Esophagus muscularis mucosa (tissue), 4 donors: ENCODE results near the gene SLCO2B1. TPM values are rescaled to one million over a fixed set of nuclear protein-coding genes. Genes with fewer than 3 reads are reported as not detected.

Experiments used
- DNase-seq: peaks from one replicate; pipeline ENCODE4 v3.0.0-alpha.2; 2017; ENCODE audit errors: extremely low spot score
- H3K27ac ChIP-seq, 4 donors: fragments of 200-600 bp; sonication (generic); replicated peaks in 1 of 4; 1 replicate in 3 of 4; 2 replicates in 1 of 4; pipeline ENCODE4 v1.5.1; 2016 to 2019; ENCODE audit warnings: mild to moderate bottlenecking in 1 of 4
- H3K27me3 ChIP-seq, 4 donors: fragments of 200-600 bp; sonication (generic); one replicate each; pipeline versions ENCODE4 v1.5.1 to v1.6.0; 2016 to 2019
- H3K36me3 ChIP-seq, 4 donors: fragments of 200-600 bp; sonication (generic); one replicate each; pipeline ENCODE4 v1.5.1; 2016 to 2019
- H3K4me1 ChIP-seq, 4 donors: fragments of 200-600 bp; sonication (generic); one replicate each; pipeline ENCODE4 v1.5.1; 2016 to 2019
- H3K4me3 ChIP-seq, 4 donors: fragments of 200-600 bp; sonication (generic); 1 replicate in 2 of 4; 2 replicates in 2 of 4; pipeline ENCODE4 v1.5.1; 2016 to 2019; ENCODE audit warnings: mild to moderate bottlenecking in 4 of 4, moderate library complexity in 1 of 4
- H3K9me3 ChIP-seq, 4 donors: fragments of 200-600 bp; sonication (generic); 1 replicate in 3 of 4; 2 replicates in 1 of 4; pipeline ENCODE4 v1.5.1; 2016 to 2019
- CTCF ChIP-seq, 3 experiments: fragments of 200-600 bp in 2 of 3; fragments of 450-650 bp in 1 of 3; sonication (generic) in 2 of 3; IDR thresholded peaks; one replicate each; pipeline ENCODE4 v1.5.1; 2017 to 2019; ENCODE audit warnings: antibody characterized with exemption in 3 of 3, mild to moderate bottlenecking in 2 of 3, moderate library complexity in 1 of 3
- EP300 ChIP-seq: sonication (generic); formaldehyde crosslinking; IDR thresholded peaks from one replicate; pipeline ENCODE4 v1.6.1; 2017; ENCODE audit warnings: antibody characterized with exemption
- POLR2A ChIP-seq: fragments of 450-650 bp; IDR thresholded peaks from one replicate; pipeline ENCODE4 v1.6.1; 2017; ENCODE audit warnings: antibody characterized with exemption, moderate library complexity, mild to moderate bottlenecking, low read depth
- POLR2AphosphoS5 ChIP-seq, 2 donors: sonication (generic); formaldehyde crosslinking; IDR thresholded peaks; one replicate each; pipeline ENCODE4 v1.6.1; 2017; ENCODE audit warnings: antibody characterized with exemption in 2 of 2
- WGBS: methylation state at CpG from one replicate; pipeline ENCODE4 v1.1.5; 2018; 5-methylcytosine and 5-hydroxymethylcytosine counted together
- intact Hi-C: fragments of 100-400 bp; cut with DNase I; formaldehyde crosslinking; loops from one replicate; pipeline ENCODE4 v1.15.1; 2023
- total RNA-seq, 4 donors: library from RNA; depleted of rRNA; stranded (reverse); fragments of >200 nt; gene quantifications; one replicate each; pipeline versions ENCODE4 v1.1.0 to v1.2.1, GENCODE V29; 2016

The SLCO2B1 gene
- total RNA-seq, 4 donors from 2014 or later, result 30.5 to 61.1 (median 33.0) TPM

GRCh38 chr11:75155570-75156422, 4.9 kb downstream of the SLCO2B1 start:
- WGBS, result 93% methylated on average over 13 of the region's 13 CpGs
- Histone ChIP-seq H3K4me3 (no peak overlapping the region), H3K27ac (peak overlapping the region in 2 of 4 donors; percentile 13 to 41), H3K9me3 (no peaks in the 10 kb centered on the region), H3K4me1 (peaks cover 19 to 37% (median 26%) of the 10 kb centered on the region in 4 donors), H3K36me3 (no peaks in the 10 kb centered on the region), H3K27me3 (peaks cover 0 to 3% (median 0%) of the 10 kb centered on the region in 4 donors)
- intact Hi-C loops, result no loop called here
- no peak for DNase-seq
- TF ChIP-seq EP300, result no peak
- no peak for TF ChIP-seq CTCF (IDR thresholded peaks at IDR 0.05)
- no peak for TF ChIP-seq POLR2A
- TF ChIP-seq POLR2AphosphoS5 (IDR thresholded peaks at IDR 0.05), result no peak

- DNase-seq, result no peak
- H3K36me3 ChIP-seq, result no peaks in the 10 kb centered on the region
- no peak overlapping the region for H3K27ac ChIP-seq
- no peak overlapping the region for H3K4me3 ChIP-seq
- H3K9me3 ChIP-seq, result no peaks in the 10 kb centered on the region
- intact Hi-C loops, result no loop called here
- no peak for TF ChIP-seq POLR2A
- no peak for TF ChIP-seq POLR2AphosphoS5 (IDR thresholded peaks at IDR 0.05)
- TF ChIP-seq CTCF (IDR thresholded peaks at IDR 0.05), result no peak
- TF ChIP-seq EP300, result no peak
- peaks cover 24 to 37% (median 26%) of the 10 kb centered on the region in 4 donors for H3K4me1 ChIP-seq
- no peaks in the 10 kb centered on the region for H3K27me3 ChIP-seq
These were observed 7.3 kb downstream of the SLCO2B1 start for GRCh38 chr11:75158241-75158640.

- Histone ChIP-seq H3K27me3 (no peaks in the 10 kb centered on the region), H3K9me3 (no peaks in the 10 kb centered on the region), H3K36me3 (no peaks in the 10 kb centered on the region), H3K27ac (peak overlapping the region in 3 of 4 donors; percentile 42 to 67 (median 50)), H3K4me3 (no peak overlapping the region), H3K4me1 (peaks cover 24 to 37% (median 26%) of the 10 kb centered on the region in 4 donors)
- intact Hi-C loops, result no loop called here
- 90% methylated on average over 3 of the region's 4 CpGs for WGBS
- TF ChIP-seq EP300 (no peak), POLR2AphosphoS5 (IDR thresholded peaks at IDR 0.05) (no peak), POLR2A (no peak), CTCF (IDR thresholded peaks at IDR 0.05) (no peak)
- DNase-seq, result no peak
These were observed 7.8 kb downstream of the SLCO2B1 start for GRCh38 chr11:75158696-75159150.

- Histone ChIP-seq H3K4me3 (no peak overlapping the region), H3K9me3 (no peaks in the 10 kb centered on the region), H3K36me3 (no peaks in the 10 kb centered on the region), H3K4me1 (peaks cover 23 to 35% (median 27%) of the 10 kb centered on the region in 4 donors), H3K27ac (peak overlapping the region; percentile 42 to 67 (median 51)), H3K27me3 (no peaks in the 10 kb centered on the region)
- 94% methylated on average over 3 of the region's 17 CpGs for WGBS
- no peak for TF ChIP-seq CTCF (IDR thresholded peaks at IDR 0.05)
- TF ChIP-seq EP300, result no peak
- TF ChIP-seq POLR2A, result no peak
- TF ChIP-seq POLR2AphosphoS5 (IDR thresholded peaks at IDR 0.05), result no peak
- intact Hi-C loops, result no loop called here
- DNase-seq, result no peak
These were observed 8.4 kb downstream of the SLCO2B1 start for GRCh38 chr11:75159151-75159953.
